GM18502 (cell line): Measurements from ENCODE around the gene CDC23.
"Not testable (repeated sequence)": the region's sequence is repeated elsewhere in the genome, so short reads cannot be mapped to it uniquely, and the experiment has no call there.

Experiments
- ATAC-seq: cut with Tn5 transposase; IDR thresholded peaks from one replicate; pipeline ENCODE4 v1.9.1; 2021; ENCODE audit warnings: mild to moderate bottlenecking; ENCODE audit not compliant: unreplicated experiment, poor library complexity

The CDC23 gene

GRCh38 chr5:138148811-138149210 is 64.3 kb downstream of the CDC23 start:
- no peak for ATAC-seq

- not testable (repeated sequence) for ATAC-seq
Measured at GRCh38 chr5:138143578-138143977, 69.5 kb downstream of the CDC23 start.

- no peak for ATAC-seq
Measured at GRCh38 chr5:138141734-138142133, 71.4 kb downstream of the CDC23 start.

- no peak for ATAC-seq
Measured at GRCh38 chr5:138140268-138140667, 72.9 kb downstream of the CDC23 start.

GRCh38 chr5:138139781-138140090 is 73.4 kb downstream of the CDC23 start:
- ATAC-seq: no peak

GRCh38 chr5:138138949-138139780 is 74.0 kb downstream of the CDC23 start, which contains the start of gene NME5:
NME5 (minus strand) TSS chr5:138139428; CDS start chr5:138138780, 648 bp downstream.
- ATAC-seq: peak; percentile 64
